GM12865 (cell line): ENCODE data around the gene TARP.
"Not testable (repeated sequence)": the region's sequence is repeated elsewhere in the genome, so short reads cannot be mapped to it uniquely, and the experiment has no call there.

Source experiments
- DNase-seq: peaks from one replicate; pipeline ENCODE4 v3.0.0; 2010; ENCODE audit warnings: low read depth
- H3K4me3 ChIP-seq: 2 replicates; pipeline ENCODE4 v1.5.1; 2011; ENCODE audit warnings: mild to moderate bottlenecking, low read depth, low read length, control low read depth
- TF ChIP-seq, protein P1 (sequence below): IDR thresholded peaks from 2 replicates; pipeline ENCODE4 v1.5.1; 2011; ENCODE audit warnings: low read length, control low read depth, low read depth, inconsistent platforms; ENCODE audit not compliant: insufficient read depth; ENCODE audit errors: missing control alignments

TARP gene

GRCh38 chr7:38242814-38243213, 30.6 kb downstream of the TARP start:
- DNase-seq, result no peak
- H3K4me3 ChIP-seq, result no peak overlapping the region
- TF ChIP-seq, protein P1, sequence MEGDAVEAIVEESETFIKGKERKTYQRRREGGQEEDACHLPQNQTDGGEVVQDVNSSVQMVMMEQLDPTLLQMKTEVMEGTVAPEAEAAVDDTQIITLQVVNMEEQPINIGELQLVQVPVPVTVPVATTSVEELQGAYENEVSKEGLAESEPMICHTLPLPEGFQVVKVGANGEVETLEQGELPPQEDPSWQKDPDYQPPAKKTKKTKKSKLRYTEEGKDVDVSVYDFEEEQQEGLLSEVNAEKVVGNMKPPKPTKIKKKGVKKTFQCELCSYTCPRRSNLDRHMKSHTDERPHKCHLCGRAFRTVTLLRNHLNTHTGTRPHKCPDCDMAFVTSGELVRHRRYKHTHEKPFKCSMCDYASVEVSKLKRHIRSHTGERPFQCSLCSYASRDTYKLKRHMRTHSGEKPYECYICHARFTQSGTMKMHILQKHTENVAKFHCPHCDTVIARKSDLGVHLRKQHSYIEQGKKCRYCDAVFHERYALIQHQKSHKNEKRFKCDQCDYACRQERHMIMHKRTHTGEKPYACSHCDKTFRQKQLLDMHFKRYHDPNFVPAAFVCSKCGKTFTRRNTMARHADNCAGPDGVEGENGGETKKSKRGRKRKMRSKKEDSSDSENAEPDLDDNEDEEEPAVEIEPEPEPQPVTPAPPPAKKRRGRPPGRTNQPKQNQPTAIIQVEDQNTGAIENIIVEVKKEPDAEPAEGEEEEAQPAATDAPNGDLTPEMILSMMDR, result no peak

DNA sequence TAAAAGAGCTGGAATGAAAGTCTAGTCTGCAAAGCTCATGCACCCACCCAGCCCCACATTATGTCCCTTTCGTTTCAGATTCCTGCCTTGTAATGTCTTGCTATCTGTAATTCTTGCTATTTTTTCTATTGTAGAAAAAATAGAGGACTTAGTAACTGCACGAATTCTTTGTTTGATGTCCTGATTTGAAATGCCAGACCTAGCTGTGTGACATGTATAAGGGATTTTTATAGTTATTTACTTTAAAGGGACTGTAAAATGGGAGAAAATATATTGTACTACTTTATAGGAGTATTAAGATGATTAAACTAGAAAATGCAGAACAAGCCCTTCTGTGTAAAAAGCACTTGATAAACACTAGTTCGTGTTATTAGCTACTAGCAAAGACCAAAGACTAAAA, 32.4 kb downstream of the TARP start:
- no peak for DNase-seq
- no peak overlapping the region for H3K4me3 ChIP-seq
- TF ChIP-seq, protein P1, result no peak

GRCh38 chr7:38239129-38239528, 34.3 kb downstream of the TARP start:
- DNase-seq, result not testable (repeated sequence)

DNA sequence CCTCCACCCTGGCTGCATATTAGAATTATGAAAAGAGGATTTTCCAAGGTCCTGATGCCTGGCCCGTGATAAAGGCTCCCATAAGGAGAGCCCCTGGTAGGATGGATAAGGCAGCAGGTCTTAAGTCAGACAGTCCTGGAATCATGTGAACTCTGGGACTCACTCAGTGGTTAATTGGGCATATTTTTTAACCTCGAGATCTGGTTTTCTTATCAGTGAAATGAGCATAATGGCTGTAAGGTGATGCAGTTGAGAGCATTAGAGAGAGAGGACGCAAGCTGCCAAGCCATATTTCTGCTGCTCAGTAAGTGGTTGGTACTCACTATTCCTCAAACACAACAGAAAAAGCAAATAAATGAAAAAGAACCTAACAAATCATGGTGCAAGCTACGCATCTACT, 37.8 kb downstream of the TARP start:
- DNase-seq, result no peak
- TF ChIP-seq, protein P1, result no peak
- no peak overlapping the region for H3K4me3 ChIP-seq

More at GRCh38 chr7:38239129-38239528, 34.3 kb downstream of the TARP start:
- H3K4me3 ChIP-seq, result not testable (repeated sequence)

DNA sequence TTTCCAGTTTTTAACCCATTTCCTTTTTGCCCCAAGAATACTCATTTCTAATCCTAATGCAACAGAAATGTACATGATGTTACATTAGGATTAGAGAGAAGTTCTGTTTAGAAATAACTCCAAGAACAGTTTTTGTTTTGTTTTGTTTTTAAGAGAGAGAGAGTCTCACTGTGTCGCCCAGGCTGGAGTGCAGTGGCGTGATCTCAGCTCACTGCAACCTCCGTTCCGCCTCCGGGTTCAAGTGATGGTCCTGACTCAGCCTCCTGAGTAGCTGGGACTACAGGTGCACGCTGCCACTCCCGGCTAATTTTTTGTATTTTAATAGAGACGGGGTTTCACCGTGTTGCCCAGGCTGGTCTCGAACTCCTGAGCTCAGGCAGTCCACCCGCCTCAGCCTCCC, 38.7 kb downstream of the TARP start:
- H3K4me3 ChIP-seq, DNase-seq: not testable (repeated sequence)

DNA sequence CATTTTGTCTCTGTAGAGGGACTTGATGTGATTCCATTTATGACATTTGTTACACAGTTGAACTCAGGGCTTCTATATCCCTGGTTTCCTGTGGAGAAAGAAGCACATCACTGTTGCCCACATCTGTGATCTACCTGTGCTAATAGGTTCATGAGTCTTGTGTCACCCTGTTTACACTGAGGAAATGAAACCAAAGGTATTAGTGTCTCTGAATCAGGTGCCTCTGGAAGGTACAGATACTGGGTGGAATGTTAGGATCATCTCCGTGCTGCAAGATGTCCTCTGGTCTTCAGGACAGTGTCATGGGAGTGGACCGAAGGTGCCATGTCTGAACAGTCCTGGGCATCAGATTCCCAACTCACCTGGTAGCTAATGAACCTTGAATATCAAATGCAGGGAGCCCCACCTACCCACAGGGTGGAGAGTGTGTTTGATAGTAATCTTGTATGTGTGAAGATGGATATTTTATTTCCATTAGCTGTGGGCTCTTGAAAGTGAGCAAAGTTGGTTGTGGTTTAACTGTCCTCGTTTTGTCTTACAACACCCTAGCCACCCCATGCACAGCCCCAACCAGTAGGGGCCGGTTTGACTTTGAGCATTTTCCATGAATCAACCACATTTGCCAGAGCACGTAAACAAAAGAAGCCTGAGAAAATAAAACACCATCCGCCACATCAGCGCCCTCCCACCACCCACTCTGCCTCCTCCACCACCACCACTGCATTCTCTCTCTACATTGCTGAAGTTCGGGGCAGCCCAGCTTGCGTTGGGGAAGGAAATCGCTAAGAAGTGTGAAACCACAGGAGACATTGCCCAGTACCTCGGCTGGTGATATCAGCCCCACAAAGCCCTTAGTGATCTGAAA, 40.7 kb downstream of the TARP start:
- no peak overlapping the region for H3K4me3 ChIP-seq
- TF ChIP-seq, protein P1, result no peak
- DNase-seq, result peak; percentile 73

GRCh38 chr7:38229884-38230642, 43.4 kb downstream of the TARP start:
- TF ChIP-seq, protein P1, result no peak
- H3K4me3 ChIP-seq, result no peak overlapping the region
- DNase-seq, result no peak
